ENCODE measurements around the gene MSANTD7. TPM values are rescaled to one million over a fixed set of nuclear protein-coding genes. Genes with fewer than 3 reads are reported as not detected.
A peak's percentile ranks its signal among the peaks of the same experiment; 100 is the strongest.

MSANTD7 gene
- total RNA-seq, 6 donors from 2014 or later = 5.9 to 13.9 (median 7.5) TPM

GRCh38 chr10:14873090-14873760 is 35.1 kb downstream of the MSANTD7 start:
- peaks cover 7 to 17% (median 9%) of the 10 kb centered on the region in 4 donors for H3K4me1 ChIP-seq
- no peak for DNase-seq
- no peak overlapping the region for H3K27ac ChIP-seq
- WGBS, 2 donors = 64 to 69% methylated on average over 2 of the region's 2 CpGs
- TF ChIP-seq POLR2A (IDR thresholded peaks at IDR 0.05) (no peak), EP300 (IDR thresholded peaks at IDR 0.05) (no peak), CTCF (IDR thresholded peaks at IDR 0.05) (no peak), POLR2AphosphoS5 (IDR thresholded peaks at IDR 0.05) (no peak)
- H3K36me3 ChIP-seq = peaks cover 6 to 18% (median 14%) of the 10 kb centered on the region in 4 donors
- H3K4me3 ChIP-seq = no peak overlapping the region
- no peaks in the 10 kb centered on the region for H3K9me3 ChIP-seq
- no peak for ATAC-seq (ENCODE audit: low FRiP score in 2 of 2)
- H3K27me3 ChIP-seq = no peaks in the 10 kb centered on the region

- H3K36me3 ChIP-seq = peaks cover 0 to 3% (median 0%) of the 10 kb centered on the region in 4 donors
- H3K27me3 ChIP-seq = no peaks in the 10 kb centered on the region
- H3K4me3 ChIP-seq = no peak overlapping the region
- H3K4me1 ChIP-seq = peaks cover 12 to 32% (median 16%) of the 10 kb centered on the region in 4 donors
- DNase-seq (no peak), ATAC-seq (ENCODE audit: low FRiP score in 2 of 2) (no peak)
- H3K9me3 ChIP-seq = no peaks in the 10 kb centered on the region
- TF ChIP-seq POLR2AphosphoS5 (IDR thresholded peaks at IDR 0.05) = no peak
- no peak for TF ChIP-seq EP300 (IDR thresholded peaks at IDR 0.05)
- TF ChIP-seq CTCF (IDR thresholded peaks at IDR 0.05) = no peak
- TF ChIP-seq POLR2A (IDR thresholded peaks at IDR 0.05) = no peak
- 77 to 84% methylated on average over 12 of the region's 12 CpGs for WGBS, 2 donors
- H3K27ac ChIP-seq = no peak overlapping the region
Measured at GRCh38 chr10:14875941-14876340, 37.8 kb downstream of the MSANTD7 start.

- Histone ChIP-seq H3K27ac (no peak overlapping the region), H3K4me3 (no peak overlapping the region), H3K4me1 (peaks cover 12 to 32% (median 16%) of the 10 kb centered on the region in 4 donors), H3K9me3 (no peaks in the 10 kb centered on the region), H3K36me3 (peaks cover 0 to 3% (median 0%) of the 10 kb centered on the region in 4 donors), H3K27me3 (no peaks in the 10 kb centered on the region)
- ATAC-seq (ENCODE audit: low FRiP score in 2 of 2) = no peak
- 88 to 95% methylated on average over 9 of the region's 9 CpGs for WGBS, 2 donors
- DNase-seq = no peak
- TF ChIP-seq CTCF (IDR thresholded peaks at IDR 0.05) = no peak
Measured at GRCh38 chr10:14876764-14877163, 38.7 kb downstream of the MSANTD7 start.

GRCh38 chr10:14878266-14879123 is 40.4 kb downstream of the MSANTD7 start, which contains the start of gene SUV39H2:
TSS of gene SUV39H2 (plus strand) at chr10:14878866. CDS start at chr10:14878889, 23 bp downstream.
- peak in 3 of 4 donors; percentile 41 to 89 (median 79) for TF ChIP-seq POLR2A (IDR thresholded peaks at IDR 0.05)
- TF ChIP-seq EP300 (IDR thresholded peaks at IDR 0.05) = peak in 1 of 4 donors; percentile 1
- TF ChIP-seq CTCF (IDR thresholded peaks at IDR 0.05) = peak in 3 of 6 experiments; percentile 14 to 30 (median 27)
- peak; percentile 58 to 76 for TF ChIP-seq POLR2AphosphoS5 (IDR thresholded peaks at IDR 0.05)
- peaks cover 12 to 32% (median 16%) of the 10 kb centered on the region in 4 donors for H3K4me1 ChIP-seq
- peak within 1 kb of the TSS; percentile 97 to 100 (median 98) for H3K4me3 ChIP-seq
- WGBS, 2 donors = 1% methylated on average over 55 of the region's 102 CpGs; no CpG with 5 or more reads in 1 of the 2 donors
- peak within 1 kb of the TSS; percentile 93 to 94 (median 94) for H3K27ac ChIP-seq
- H3K27me3 ChIP-seq = no peaks in the 10 kb centered on the region
- H3K36me3 ChIP-seq = no peaks in the 10 kb centered on the region
- ATAC-seq (ENCODE audit: low FRiP score in 2 of 2) (peak; percentile 96 to 98), DNase-seq (peak; percentile 97 to 100)
- H3K9me3 ChIP-seq = no peaks in the 10 kb centered on the region

Data from upper lobe of left lung (tissue), 6 donors.